Activated T-helper 17 cell treated with anti-CD3 and anti-CD28 coated beads, Interleukin-2, amount 50 U/mL, for 72 hours (primary cell): ENCODE data around the gene NRSN2. TPM values are rescaled to one million over a fixed set of nuclear protein-coding genes. Genes with fewer than 3 reads are reported as not detected.
A peak's percentile ranks its signal among the peaks of the same experiment; 100 is the strongest.

Experiments
- ATAC-seq: fragments of 150-1000 bp; cut with Tn5 transposase; replicated peaks from 2 replicates; pipeline ENCODE4 v1.10.0; 2021; ENCODE audit warnings: mild to moderate bottlenecking, moderate library complexity
- H3K27ac Mint-ChIP-seq: one replicate; pipeline ENCODE4 v1.8.0; 2022; ENCODE audit warnings: mixed read lengths
- H3K27me3 Mint-ChIP-seq: one replicate; pipeline ENCODE4 v1.8.0; 2022; ENCODE audit warnings: mixed read lengths
- H3K36me3 Mint-ChIP-seq: one replicate; pipeline ENCODE4 v1.8.0; 2022; ENCODE audit warnings: low read depth, mild to moderate bottlenecking, mixed read lengths
- H3K4me1 Mint-ChIP-seq: one replicate; pipeline ENCODE4 v1.8.0; 2022; ENCODE audit warnings: mixed read lengths
- H3K4me3 Mint-ChIP-seq: one replicate; pipeline ENCODE4 v1.8.0; 2022; ENCODE audit warnings: mild to moderate bottlenecking, mixed read lengths
- H3K9me3 Mint-ChIP-seq: one replicate; pipeline ENCODE4 v1.8.0; 2022; ENCODE audit warnings: mixed read lengths
- total RNA-seq, 2 donors: library from RNA; stranded (reverse); gene quantifications; one replicate each; pipeline ENCODE4 v1.2.3, GENCODE V29; 2022

Gene NRSN2
- total RNA-seq, 2 donors from 2014 or later, result 4.3 to 5.2 TPM

DNA sequence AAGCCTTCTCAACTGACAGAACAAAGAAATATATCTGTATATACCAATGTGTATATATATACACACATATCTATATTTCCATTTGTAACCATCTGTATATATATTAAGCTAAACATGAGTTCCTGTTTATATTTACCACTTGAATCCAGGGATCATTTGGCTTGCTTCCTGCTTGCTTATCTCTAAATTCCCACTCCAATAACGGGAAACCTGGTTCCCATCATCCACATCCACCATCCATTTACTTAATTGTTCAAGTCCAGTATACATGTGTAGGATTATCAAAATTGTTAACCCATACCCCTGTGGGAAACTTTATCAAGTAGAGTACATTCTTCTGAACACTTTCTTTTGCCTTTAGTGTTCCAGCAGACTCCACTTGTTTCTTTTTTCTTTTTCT, 34.0 kb upstream of the NRSN2 start:
- no peaks in the 10 kb centered on the region for H3K4me1 Mint-ChIP-seq
- no peaks in the 10 kb centered on the region for H3K9me3 Mint-ChIP-seq
- H3K36me3 Mint-ChIP-seq, result no peaks in the 10 kb centered on the region
- no peak overlapping the region for H3K27ac Mint-ChIP-seq
- no peak overlapping the region for H3K4me3 Mint-ChIP-seq
- no peak for ATAC-seq
- H3K27me3 Mint-ChIP-seq, result no peaks in the 10 kb centered on the region

DNA sequence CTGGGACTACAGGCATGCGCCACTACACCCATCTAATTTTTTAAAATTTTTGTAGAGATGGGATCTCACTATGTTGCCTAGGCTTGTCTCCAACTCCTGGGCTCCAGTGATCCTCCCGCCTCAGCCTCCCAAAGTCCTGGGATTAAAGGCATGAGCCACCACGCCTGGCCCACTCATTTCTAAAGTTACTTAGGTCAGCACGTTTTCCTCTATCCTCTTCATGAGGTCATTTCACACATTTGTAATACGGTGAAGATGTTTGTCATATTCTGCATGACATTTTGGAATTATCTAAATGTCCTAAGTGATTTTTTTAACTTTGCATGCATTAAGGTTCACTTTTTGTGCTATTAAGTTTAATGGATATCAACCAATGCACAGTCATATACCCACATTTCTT, 33.5 kb upstream of the NRSN2 start:
- H3K9me3 Mint-ChIP-seq, result no peaks in the 10 kb centered on the region
- H3K4me1 Mint-ChIP-seq, result no peaks in the 10 kb centered on the region
- H3K36me3 Mint-ChIP-seq, result no peaks in the 10 kb centered on the region
- H3K4me3 Mint-ChIP-seq, result no peak overlapping the region
- no peak for ATAC-seq
- no peaks in the 10 kb centered on the region for H3K27me3 Mint-ChIP-seq
- H3K27ac Mint-ChIP-seq, result no peak overlapping the region

DNA sequence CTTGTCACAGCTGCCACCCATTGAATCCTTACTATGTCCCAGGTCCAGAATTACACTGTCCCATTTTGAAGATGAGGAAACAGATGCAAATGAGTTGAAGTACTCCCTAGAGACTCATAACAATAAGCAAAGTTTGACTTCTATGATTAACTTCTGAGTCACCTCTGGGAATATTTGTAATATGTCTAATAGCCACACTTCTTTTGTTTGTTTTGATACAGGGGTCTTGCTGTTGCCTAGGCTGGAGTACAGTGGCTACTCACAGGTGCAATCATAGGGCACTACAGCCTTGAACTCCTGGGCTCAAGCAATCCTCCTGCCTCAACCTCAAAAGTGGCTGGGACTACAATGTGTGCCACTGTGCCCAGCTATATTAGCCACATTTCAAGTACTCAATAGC, 33.0 kb upstream of the NRSN2 start:
- H3K9me3 Mint-ChIP-seq, result no peaks in the 10 kb centered on the region
- no peaks in the 10 kb centered on the region for H3K36me3 Mint-ChIP-seq
- no peaks in the 10 kb centered on the region for H3K27me3 Mint-ChIP-seq
- H3K4me3 Mint-ChIP-seq, result no peak overlapping the region
- no peak for ATAC-seq
- no peak overlapping the region for H3K27ac Mint-ChIP-seq
- no peaks in the 10 kb centered on the region for H3K4me1 Mint-ChIP-seq

DNA sequence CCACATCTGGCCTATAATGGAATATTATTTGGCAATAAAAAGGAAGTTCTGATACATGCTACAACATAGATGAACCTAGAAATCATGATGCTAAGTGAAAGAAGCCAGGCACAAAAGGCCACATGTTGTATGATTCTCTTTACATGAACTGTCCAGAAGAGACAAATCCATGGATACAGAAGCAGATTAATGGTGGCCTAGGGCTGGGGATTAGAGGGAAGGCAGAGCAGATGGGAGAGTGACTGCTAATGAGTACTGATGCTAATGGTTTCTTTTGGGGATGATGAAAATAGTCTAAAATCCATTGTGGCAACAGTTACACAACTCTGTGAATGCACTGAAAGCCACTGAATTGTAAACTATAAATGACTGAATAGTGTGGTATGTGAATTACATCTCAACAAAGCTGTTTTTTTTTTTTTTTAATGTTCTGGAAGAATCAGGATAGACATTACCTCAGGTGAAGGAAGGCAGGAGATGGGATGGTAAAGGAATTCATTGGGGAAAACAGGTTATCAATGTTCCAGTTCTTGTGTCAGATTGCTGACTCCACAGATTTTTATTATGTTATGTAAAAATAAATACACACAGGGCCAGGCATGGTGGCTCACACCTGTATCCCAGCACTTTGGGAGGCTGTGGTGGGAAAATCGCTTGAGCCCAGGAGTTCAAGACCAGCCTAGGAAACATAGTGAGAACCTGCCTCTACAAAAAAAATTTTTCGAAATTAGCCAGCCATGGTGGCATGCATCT, 30.4 kb upstream of the NRSN2 start:
- Mint-ChIP-seq H3K4me1 (no peaks in the 10 kb centered on the region), H3K27ac (no peak overlapping the region)
- no peak for ATAC-seq

DNA sequence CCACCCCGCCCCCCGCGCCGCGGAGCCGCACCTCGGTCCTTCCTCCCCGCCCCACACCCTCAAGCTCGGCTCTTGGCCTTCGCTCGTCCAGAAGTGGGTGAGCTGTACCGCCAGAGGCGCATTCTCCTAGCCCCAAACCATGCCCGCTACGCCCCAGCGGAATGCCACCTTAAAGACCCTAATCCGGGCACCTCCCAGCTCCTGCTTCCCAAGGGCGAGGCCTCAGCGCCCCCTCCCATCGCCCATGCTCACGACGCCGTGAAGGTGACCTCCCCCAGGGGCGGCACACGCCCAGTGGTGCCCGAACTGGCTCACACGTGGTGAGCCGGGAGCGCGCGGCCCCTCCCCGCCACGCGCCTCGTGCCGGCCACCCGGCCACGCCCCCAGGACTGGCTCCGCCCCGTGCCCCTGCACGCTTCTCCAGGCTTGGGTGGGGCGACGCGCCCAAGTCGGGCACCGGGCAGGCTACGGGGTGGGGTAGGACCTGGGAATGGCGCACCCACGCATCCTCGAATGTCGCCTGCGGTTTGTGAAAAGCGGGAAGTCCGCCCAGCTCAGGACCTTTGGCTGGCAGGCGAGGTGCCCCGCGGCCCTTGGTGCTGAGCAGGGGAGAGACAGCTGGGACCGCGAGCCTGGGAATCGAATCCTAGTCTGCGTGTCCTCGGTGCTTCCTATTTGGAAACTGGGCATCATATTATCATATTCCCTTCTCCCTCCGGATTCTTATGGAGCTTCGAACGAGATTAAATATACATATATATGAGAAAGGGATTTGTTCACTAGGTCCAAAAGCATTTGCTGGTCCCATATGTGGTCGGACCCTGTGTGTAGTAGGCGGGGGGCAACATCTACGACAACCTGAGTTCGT, 22.5 kb upstream of the NRSN2 start:
- no peaks in the 10 kb centered on the region for H3K27me3 Mint-ChIP-seq
- no peaks in the 10 kb centered on the region for H3K9me3 Mint-ChIP-seq
- H3K27ac Mint-ChIP-seq, result peak overlapping the region; percentile 82
- H3K36me3 Mint-ChIP-seq, result no peaks in the 10 kb centered on the region
- peak overlapping the region; percentile 87 for H3K4me3 Mint-ChIP-seq
- peak; percentile 63 for ATAC-seq
- H3K4me1 Mint-ChIP-seq, result peaks cover 5% of the 10 kb centered on the region

More for the DNA sequence above, 30.4 kb upstream of the NRSN2 start:
- Mint-ChIP-seq H3K9me3 (no peaks in the 10 kb centered on the region), H3K4me3 (no peak overlapping the region), H3K27me3 (no peaks in the 10 kb centered on the region), H3K36me3 (no peaks in the 10 kb centered on the region)

DNA sequence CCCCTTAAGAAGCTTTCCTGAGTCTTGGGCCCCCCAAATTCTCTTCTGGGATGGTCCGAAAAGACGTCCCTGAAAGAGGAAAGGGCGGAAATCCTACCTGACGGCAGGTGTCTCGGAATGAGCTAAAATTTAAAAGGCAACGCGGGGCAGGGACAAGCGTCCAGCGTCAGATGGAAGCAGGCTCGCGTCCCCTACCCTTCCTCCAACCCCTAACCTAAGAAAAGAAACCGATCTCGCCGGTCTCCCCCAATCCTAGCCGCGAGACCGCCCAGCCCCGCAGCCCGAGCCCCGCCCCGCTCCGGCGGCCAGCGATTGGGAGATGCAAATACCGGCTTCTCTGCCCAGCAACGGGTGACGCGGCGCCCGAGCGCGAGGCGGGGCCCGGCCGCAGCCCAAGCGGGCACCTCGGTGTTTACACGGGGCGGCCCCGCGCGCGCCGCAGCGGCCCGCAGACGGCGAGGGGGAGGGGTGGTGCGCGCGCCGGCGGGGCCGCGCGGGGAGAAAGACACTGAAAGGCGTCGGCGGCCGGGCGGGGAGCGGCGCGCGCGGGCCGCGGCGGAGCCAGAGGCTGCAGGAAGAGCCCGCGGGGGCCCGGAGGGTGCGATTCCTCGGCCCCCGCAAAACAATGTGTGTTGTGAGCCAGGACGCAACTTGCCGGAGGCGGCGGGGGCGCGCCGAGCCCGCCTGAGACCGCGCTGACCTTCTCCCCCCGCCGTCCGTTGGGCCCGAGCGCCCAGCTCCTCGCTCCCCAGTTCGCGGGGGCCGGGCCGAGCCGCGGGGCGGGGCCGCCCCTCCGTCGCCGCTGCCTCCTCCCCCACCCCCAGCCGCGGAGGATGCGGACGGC, 21.6 kb upstream of the NRSN2 start, which contains the start of gene SOX12:
Gene SOX12 (plus strand): TSS at position 508 of the 844 bp plus-strand sequence. CDS start 373 bp downstream, outside the sequence.
- no peaks in the 10 kb centered on the region for H3K9me3 Mint-ChIP-seq
- ATAC-seq, result peak; percentile 86
- peak within 1 kb of the TSS; percentile 87 for H3K4me3 Mint-ChIP-seq
- peaks cover 5% of the 10 kb centered on the region for H3K4me1 Mint-ChIP-seq
- no peaks in the 10 kb centered on the region for H3K27me3 Mint-ChIP-seq
- no peaks in the 10 kb centered on the region for H3K36me3 Mint-ChIP-seq
- H3K27ac Mint-ChIP-seq, result peak within 1 kb of the TSS; percentile 82

DNA sequence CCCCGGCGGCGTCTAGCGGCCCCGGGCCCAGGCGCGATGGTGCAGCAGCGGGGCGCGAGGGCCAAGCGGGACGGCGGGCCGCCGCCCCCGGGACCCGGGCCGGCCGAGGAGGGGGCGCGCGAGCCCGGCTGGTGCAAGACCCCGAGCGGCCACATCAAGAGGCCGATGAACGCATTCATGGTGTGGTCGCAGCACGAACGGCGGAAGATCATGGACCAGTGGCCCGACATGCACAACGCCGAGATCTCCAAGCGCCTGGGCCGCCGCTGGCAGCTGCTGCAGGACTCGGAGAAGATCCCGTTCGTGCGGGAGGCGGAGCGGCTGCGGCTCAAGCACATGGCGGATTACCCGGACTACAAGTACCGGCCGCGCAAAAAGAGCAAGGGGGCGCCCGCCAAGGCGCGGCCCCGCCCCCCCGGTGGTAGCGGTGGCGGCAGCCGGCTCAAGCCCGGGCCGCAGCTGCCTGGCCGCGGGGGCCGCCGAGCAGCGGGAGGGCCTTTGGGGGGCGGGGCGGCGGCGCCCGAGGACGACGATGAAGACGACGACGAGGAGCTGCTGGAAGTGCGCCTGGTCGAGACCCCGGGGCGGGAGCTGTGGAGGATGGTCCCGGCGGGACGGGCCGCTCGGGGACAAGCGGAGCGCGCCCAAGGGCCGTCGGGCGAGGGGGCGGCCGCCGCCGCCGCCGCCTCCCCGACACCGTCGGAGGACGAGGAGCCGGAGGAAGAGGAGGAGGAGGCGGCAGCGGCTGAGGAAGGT, 20.8 kb upstream of the NRSN2 start:
- Mint-ChIP-seq H3K27me3 (no peaks in the 10 kb centered on the region), H3K4me1 (peaks cover 5% of the 10 kb centered on the region), H3K27ac (no peak overlapping the region), H3K36me3 (no peaks in the 10 kb centered on the region), H3K4me3 (peak overlapping the region; percentile 75), H3K9me3 (no peaks in the 10 kb centered on the region)
- peak; percentile 1 for ATAC-seq

DNA sequence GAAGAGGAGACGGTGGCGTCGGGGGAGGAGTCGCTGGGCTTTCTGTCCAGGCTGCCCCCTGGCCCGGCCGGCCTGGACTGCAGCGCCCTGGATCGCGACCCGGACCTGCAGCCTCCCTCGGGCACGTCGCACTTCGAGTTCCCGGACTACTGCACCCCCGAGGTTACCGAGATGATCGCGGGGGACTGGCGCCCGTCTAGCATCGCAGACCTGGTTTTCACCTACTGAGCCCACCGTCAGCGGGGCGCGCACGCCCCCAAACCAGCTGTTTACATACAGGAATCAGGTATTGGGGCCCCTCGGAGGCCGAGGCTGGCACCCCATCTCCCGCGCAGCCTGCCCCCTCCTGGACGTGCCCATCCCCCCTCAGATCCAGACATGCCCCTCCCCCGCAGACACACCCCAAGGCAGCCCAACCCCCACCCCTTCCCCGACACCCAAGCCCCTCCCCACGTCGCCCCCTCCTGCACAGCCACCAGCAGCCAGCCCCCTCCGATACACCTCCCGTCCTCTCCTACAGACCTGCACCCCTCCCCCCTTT, 20.2 kb upstream of the NRSN2 start:
- H3K27ac Mint-ChIP-seq, result no peak overlapping the region
- peak; percentile 1 for ATAC-seq
- H3K4me1 Mint-ChIP-seq, result peaks cover 5% of the 10 kb centered on the region
- peak overlapping the region; percentile 75 for H3K4me3 Mint-ChIP-seq
- H3K9me3 Mint-ChIP-seq, result no peaks in the 10 kb centered on the region
- H3K27me3 Mint-ChIP-seq, result no peaks in the 10 kb centered on the region
- H3K36me3 Mint-ChIP-seq, result no peaks in the 10 kb centered on the region

DNA sequence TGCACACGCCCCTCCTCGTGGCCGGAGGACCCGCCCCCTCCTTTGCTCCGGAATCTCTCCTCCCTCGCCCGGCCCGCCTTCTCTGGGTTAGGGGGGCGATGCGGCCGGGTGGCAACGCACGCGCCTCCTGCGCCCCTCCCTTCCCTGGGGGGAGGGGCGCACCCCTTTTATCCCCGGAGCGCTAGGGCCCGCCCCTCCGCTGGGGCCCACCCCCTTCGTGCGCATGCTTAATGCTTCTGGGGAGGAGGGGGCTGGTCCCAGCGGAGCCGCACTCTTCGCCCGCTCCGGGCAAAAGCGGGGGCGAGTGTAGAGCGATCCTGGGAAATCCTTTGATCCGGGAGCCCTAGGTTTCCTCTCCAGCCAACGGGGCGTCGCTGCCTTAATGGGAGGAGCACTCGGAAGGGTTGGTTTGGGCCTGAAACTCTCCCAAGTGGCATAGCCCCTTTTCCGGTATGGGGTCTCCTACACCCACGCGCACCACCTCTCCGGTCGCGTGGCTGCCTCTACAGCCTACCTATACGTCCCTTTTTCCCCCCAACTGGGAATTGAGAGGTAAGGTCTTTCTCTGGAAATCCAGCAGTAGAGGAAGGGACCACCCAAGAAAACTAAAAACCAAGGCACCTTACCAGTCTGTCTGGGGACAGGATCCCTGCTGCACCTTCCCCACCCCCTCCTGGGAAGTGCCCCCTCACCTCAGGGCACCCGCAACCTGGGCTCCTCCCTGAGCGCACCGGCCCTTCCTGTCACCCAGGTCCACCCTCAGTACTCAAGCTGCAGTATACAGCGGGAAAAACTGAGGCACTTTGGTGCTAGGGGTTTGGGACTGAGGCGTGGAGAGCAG, 19.5 kb upstream of the NRSN2 start:
- peak; percentile 13 for ATAC-seq
- H3K4me3 Mint-ChIP-seq, result peak overlapping the region; percentile 75
- no peak overlapping the region for H3K27ac Mint-ChIP-seq
- H3K36me3 Mint-ChIP-seq, result no peaks in the 10 kb centered on the region
- no peaks in the 10 kb centered on the region for H3K9me3 Mint-ChIP-seq
- no peaks in the 10 kb centered on the region for H3K27me3 Mint-ChIP-seq
- peaks cover 5% of the 10 kb centered on the region for H3K4me1 Mint-ChIP-seq

DNA sequence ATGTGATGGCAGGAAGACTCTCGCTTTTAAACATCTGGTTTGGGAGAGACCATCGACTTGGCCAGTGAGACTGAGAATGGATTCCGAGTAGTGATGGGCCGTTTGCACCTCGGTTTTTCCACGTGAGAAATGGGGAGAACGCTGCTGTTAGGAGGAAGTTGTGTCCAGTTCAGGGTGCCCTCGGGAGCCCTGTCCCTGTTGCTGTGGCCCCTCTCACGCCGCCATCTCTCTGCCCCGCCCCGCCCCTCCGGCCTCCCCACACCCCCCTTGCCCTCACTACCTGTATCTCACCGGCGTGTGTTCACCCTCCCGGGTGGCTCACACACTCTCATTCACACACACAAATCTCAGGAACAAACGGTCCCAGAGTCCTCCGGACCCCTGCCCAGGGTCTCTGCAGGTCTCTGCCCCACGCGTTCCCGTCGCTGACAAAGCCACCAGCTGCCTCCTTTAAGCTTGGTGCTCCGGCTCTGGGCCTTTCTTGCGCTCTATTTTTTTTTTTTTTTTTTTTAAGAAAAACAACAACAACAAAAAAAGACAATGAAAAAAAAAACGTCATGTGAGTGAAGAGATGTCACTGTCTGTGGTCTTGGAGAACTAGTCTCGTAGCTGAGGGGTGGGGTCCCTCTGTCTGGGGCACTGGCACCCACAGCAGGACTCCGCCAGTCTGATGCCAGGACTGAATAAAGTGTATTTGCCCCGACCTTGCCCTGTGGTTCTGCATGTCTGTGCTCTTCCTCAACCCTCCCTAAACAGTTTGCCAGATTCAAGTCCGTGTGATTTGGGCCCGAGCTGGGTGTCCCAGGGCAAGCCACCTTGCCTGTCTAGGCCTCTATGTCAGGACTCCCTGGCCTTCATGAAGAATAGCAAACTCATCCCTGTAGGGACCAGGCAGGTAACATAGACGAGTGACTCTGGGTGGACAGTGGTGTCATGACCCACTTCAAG, 18.6 kb upstream of the NRSN2 start:
- H3K27ac Mint-ChIP-seq, result peak overlapping the region; percentile 34
- H3K4me3 Mint-ChIP-seq, result peak overlapping the region; percentile 75
- no peaks in the 10 kb centered on the region for H3K9me3 Mint-ChIP-seq
- no peaks in the 10 kb centered on the region for H3K27me3 Mint-ChIP-seq
- H3K36me3 Mint-ChIP-seq, result no peaks in the 10 kb centered on the region
- H3K4me1 Mint-ChIP-seq, result peaks cover 5% of the 10 kb centered on the region
- ATAC-seq, result no peak

DNA sequence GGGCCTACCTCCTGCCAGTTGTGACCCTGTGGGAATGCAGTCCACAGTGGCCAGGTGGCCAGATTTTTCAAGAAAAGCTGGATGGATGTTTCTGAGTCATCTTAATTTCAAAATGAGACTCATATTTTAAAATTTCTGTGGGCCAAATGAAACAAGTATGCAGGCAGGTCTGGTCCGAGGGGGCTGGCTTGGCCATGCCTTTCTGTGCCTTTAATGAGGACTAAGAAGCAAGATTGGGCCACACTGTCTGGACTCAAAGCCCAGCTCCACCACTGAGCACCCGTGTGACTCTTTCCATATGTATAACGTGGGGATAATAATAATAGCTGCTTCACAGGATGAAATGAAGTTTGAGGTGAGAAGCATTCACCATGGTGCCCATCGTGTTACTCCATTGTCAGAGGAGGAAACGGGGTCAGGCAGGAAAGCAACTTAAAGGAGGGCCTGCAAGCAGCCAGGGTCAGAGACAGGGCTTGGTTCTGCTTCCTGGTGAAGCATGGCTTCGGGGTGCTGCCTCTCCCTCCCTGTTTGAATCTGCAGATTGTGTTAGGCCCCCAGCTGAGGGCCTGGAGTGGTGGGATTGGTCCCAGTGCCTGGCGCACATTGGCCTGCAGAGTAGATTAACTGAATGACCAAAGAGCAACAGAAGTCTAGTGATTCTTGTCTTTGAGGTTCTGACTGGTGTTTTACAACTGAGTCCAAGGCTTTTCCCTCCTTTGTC, 17.8 kb upstream of the NRSN2 start:
- ATAC-seq, result no peak
- Mint-ChIP-seq H3K27ac (peak overlapping the region; percentile 34), H3K4me1 (peaks cover 5% of the 10 kb centered on the region), H3K4me3 (peak overlapping the region; percentile 75), H3K9me3 (no peaks in the 10 kb centered on the region), H3K36me3 (no peaks in the 10 kb centered on the region), H3K27me3 (no peaks in the 10 kb centered on the region)

DNA sequence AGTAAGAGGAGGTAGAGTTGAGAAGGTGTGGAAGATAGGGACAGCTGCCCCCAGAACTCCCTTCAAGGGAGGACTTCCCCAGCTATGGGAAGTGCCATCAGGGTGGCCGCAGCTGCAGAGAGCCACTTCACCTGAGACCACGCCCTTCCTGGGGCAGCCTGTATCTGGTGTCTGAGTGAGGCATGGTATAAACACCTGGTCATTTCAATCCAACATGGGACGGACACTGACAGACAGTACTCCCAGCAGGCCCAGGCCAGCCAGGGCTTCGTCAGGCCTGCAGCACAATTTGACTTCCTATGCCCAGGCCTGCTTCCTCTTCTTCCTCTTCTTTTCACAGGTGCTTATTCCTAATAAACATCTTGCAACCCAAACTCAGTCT, 17.1 kb upstream of the NRSN2 start:
- Mint-ChIP-seq H3K4me1 (peaks cover 5% of the 10 kb centered on the region), H3K27me3 (no peaks in the 10 kb centered on the region), H3K27ac (no peak overlapping the region), H3K36me3 (no peaks in the 10 kb centered on the region), H3K9me3 (no peaks in the 10 kb centered on the region), H3K4me3 (no peak overlapping the region)
- no peak for ATAC-seq
